Vagina (tissue), 2 donors: ENCODE data around the gene IRX5. TPM values are rescaled to one million over a fixed set of nuclear protein-coding genes. Genes with fewer than 3 reads are reported as not detected.

ENCODE experiments used
- DNase-seq, 2 donors: peaks; one replicate each; pipeline ENCODE4 v3.0.0-alpha.2; 2017; ENCODE audit errors: extremely low spot score in 2 of 2
- H3K27ac ChIP-seq: fragments of 200-600 bp; sonication (generic); one replicate; pipeline ENCODE4 v1.5.1; 2019
- H3K27me3 ChIP-seq: fragments of 200-600 bp; sonication (generic); one replicate; pipeline ENCODE4 v1.5.1; 2019
- H3K36me3 ChIP-seq, 2 donors: fragments of 200-600 bp; sonication (generic); one replicate each; pipeline ENCODE4 v1.5.1; 2017 to 2019
- H3K4me1 ChIP-seq: fragments of 200-600 bp; sonication (generic); one replicate; pipeline ENCODE4 v1.5.1; 2019
- H3K4me3 ChIP-seq, 2 donors: fragments of 200-600 bp; sonication (generic); 1 replicate in 1 of 2; 2 replicates in 1 of 2; pipeline ENCODE4 v1.5.1; 2016 to 2019
- H3K9me3 ChIP-seq: fragments of 200-600 bp; sonication (generic); one replicate; pipeline ENCODE4 v1.5.1; 2019
- POLR2A ChIP-seq, 2 donors: fragments of 450-650 bp; IDR thresholded peaks; one replicate each; pipeline ENCODE4 v1.6.1; 2017; ENCODE audit warnings: antibody characterized with exemption in 2 of 2, mild to moderate bottlenecking in 2 of 2, moderate library complexity in 2 of 2
- POLR2AphosphoS5 ChIP-seq, 2 donors: sonication (generic); formaldehyde crosslinking; IDR thresholded peaks; one replicate each; pipeline ENCODE4 v1.9.0; 2017; ENCODE audit warnings: antibody characterized with exemption in 2 of 2, mild to moderate bottlenecking in 2 of 2, low read depth in 1 of 2; ENCODE audit not compliant: insufficient read depth in 1 of 2
- intact Hi-C: fragments of 100-400 bp; cut with DNase I; formaldehyde crosslinking; loops from one replicate; pipeline ENCODE4 v1.15.1; 2023
- total RNA-seq: library from RNA; depleted of rRNA; stranded (reverse); fragments of >200 nt; gene quantifications from one replicate; pipeline ENCODE4 v1.2.3, GENCODE V29; 2016
- TF ChIP-seq, protein P1 (sequence below), 3 experiments: fragments of 450-650 bp in 2 of 3; fragments of 200-600 bp in 1 of 3; sonication (generic) in 1 of 3; IDR thresholded peaks; one replicate each; pipeline ENCODE4 v1.5.1; 2017 to 2019; ENCODE audit warnings: antibody characterized with exemption in 3 of 3, mild to moderate bottlenecking in 2 of 3, moderate library complexity in 2 of 3

Gene IRX5
- total RNA-seq, 1 donor from 2014 or later = 11.0 TPM

DNA sequence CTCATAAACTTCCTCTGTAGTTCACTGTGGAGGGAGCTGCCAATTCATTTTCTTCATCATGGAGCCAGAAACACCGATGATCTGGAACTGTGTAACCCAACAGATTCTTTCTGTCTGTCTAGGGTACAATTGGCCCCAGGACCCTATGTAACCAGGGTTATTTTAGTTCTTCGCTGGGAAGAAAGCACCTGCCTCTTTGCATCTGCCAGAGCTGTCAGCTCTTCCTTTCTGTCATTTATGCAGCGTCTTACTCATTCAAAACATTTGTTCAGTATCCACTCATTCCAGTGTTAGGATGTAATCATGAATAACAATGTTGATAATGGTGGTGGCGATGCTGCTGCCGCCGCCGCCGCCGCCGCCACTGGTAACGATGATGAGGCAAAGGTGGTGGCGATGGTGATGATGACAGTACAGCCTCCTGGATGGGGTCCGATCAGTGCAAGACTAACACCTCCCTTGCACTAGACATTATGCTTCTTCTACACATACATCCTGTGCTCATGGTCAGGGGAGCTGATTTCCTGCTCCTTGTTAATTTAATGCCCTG lies 46.1 kb downstream of the IRX5 start:
- no peak for DNase-seq
- Histone ChIP-seq H3K27ac (no peak overlapping the region), H3K4me1 (no peaks in the 10 kb centered on the region), H3K9me3 (no peaks in the 10 kb centered on the region), H3K4me3 (no peak overlapping the region), H3K36me3 (no peaks in the 10 kb centered on the region), H3K27me3 (no peaks in the 10 kb centered on the region)
- intact Hi-C loops = no loop called here
- TF ChIP-seq POLR2AphosphoS5 (IDR thresholded peaks at IDR 0.05; ENCODE audit: insufficient read depth in 1 of 2, low read depth in 1 of 2) (no peak), POLR2A (IDR thresholded peaks at IDR 0.05) (no peak)
- TF ChIP-seq, protein P1, sequence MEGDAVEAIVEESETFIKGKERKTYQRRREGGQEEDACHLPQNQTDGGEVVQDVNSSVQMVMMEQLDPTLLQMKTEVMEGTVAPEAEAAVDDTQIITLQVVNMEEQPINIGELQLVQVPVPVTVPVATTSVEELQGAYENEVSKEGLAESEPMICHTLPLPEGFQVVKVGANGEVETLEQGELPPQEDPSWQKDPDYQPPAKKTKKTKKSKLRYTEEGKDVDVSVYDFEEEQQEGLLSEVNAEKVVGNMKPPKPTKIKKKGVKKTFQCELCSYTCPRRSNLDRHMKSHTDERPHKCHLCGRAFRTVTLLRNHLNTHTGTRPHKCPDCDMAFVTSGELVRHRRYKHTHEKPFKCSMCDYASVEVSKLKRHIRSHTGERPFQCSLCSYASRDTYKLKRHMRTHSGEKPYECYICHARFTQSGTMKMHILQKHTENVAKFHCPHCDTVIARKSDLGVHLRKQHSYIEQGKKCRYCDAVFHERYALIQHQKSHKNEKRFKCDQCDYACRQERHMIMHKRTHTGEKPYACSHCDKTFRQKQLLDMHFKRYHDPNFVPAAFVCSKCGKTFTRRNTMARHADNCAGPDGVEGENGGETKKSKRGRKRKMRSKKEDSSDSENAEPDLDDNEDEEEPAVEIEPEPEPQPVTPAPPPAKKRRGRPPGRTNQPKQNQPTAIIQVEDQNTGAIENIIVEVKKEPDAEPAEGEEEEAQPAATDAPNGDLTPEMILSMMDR (IDR thresholded peaks at IDR 0.05) = no peak

DNA sequence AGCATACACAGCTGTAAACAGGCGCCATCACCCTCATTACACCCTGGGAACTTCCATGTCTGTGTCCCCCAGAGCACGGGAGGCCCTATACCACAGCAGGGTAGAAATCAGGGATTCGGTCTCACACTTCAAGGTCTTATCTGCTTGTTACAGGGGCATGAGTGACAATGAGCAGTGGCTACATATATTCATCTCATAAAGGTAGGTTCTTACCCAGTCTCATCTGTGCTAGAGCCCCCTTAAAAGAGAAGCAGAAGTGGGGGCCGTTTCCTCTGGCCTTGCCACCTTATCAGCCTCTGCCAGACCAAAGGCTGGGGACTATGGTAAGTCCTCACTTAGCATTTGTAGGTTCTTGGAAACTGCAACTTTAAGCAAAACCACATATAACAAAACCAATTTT lies 46.5 kb downstream of the IRX5 start:
- Histone ChIP-seq H3K27ac (no peak overlapping the region), H3K27me3 (no peaks in the 10 kb centered on the region), H3K9me3 (no peaks in the 10 kb centered on the region), H3K4me1 (no peaks in the 10 kb centered on the region), H3K4me3 (no peak overlapping the region), H3K36me3 (no peaks in the 10 kb centered on the region)
- DNase-seq = no peak
- intact Hi-C loops = no loop called here
- TF ChIP-seq, protein P1 (IDR thresholded peaks at IDR 0.05) = no peak
- TF ChIP-seq POLR2AphosphoS5 (IDR thresholded peaks at IDR 0.05; ENCODE audit: insufficient read depth in 1 of 2, low read depth in 1 of 2) (no peak), POLR2A (IDR thresholded peaks at IDR 0.05) (no peak)

DNA sequence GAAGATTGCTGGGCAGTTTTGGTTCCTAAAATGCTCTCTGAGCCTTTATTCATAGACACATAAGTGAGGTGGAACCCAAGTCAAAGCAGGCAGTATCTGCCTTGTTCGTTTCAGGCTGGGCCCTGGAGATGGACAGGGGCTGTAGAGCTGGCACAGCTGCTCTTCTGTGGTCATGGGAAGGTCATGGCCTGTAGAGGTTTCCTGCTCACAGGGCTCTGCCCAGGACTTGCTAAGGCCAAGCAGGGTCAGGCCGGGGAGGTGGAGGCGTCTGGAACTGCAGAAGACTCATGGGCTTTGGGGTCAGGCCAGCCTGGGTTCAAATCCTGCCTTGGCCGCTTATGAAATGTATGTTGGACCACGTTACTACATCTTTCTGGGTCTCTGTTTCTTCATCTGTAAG lies 50.2 kb downstream of the IRX5 start:
- no peak for DNase-seq
- H3K27ac ChIP-seq = no peak overlapping the region
- TF ChIP-seq, protein P1 (IDR thresholded peaks at IDR 0.05) = no peak
- TF ChIP-seq POLR2AphosphoS5 (IDR thresholded peaks at IDR 0.05; ENCODE audit: insufficient read depth in 1 of 2, low read depth in 1 of 2) (no peak), POLR2A (IDR thresholded peaks at IDR 0.05) (no peak)
- no peaks in the 10 kb centered on the region for H3K36me3 ChIP-seq
- H3K27me3 ChIP-seq = no peaks in the 10 kb centered on the region
- no peaks in the 10 kb centered on the region for H3K4me1 ChIP-seq
- no peak overlapping the region for H3K4me3 ChIP-seq
- H3K9me3 ChIP-seq = no peaks in the 10 kb centered on the region
- intact Hi-C loops = no loop called here
